ENCODE measurements around the gene TMEM270. TPM values are rescaled to one million over a fixed set of nuclear protein-coding genes. Genes with fewer than 3 reads are reported as not detected.

TMEM270 gene
- total and polyA plus RNA-seq, 2 donors (not counting 1 experiment from before 2014, with no cell fraction given) = not detected

DNA sequence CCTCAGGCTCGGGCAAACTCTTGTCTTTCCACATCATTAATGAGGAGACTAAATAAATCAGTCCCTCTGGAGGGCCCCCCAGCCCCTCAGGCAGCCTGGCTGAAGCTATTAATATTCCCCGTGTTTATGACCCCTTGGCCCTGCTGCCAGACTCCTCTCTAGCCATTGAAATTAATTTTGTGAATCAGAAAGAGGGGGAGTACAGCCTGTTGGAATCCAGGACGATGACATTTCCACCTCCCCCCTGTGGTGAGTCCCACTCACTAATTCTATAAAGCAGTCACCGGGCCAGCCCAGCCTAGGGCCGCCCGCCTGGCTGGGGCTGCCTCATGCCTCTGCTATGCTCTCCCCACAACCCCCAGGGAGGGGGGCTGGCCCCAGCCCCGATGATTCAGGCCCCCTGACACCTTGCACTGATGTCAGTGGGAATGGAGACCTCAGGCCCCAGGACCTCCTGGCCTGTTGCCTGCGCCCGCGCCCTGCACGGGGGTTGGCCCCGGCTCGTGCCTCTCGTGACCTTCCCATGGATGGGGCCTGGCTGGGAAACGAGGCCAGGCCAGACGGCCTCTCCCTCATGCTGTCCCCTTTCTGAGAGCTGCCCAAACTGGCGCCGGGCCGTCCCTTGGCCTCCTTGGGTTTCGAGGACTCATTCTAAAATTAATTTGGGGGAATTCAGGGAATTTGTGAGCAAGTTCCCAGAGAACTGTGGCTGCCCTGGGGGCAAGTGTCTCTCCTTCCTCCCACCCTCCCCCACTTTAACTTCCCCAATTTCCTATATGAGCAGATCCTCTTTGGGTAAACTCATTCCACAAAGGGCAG is 34.0 kb downstream of the TMEM270 start:
- intact Hi-C loops (cut with micrococcal nuclease) = no loop called here
- TF ChIP-seq CTCF (IDR thresholded peaks at IDR 0.05) (no peak), EZH2 (IDR thresholded peaks at IDR 0.05; ENCODE audit: borderline replicate concordance, insufficient read depth, low read depth, low read length, poor library complexity, severe bottlenecking) (no peak)
- H4K20me1 ChIP-seq (ENCODE audit: control insufficient read depth, insufficient read depth, low read length, poor library complexity, severe bottlenecking) = no peaks in the 10 kb centered on the region
- H3K4me1 ChIP-seq (ENCODE audit: control insufficient read depth in 2 of 2, insufficient read depth in 2 of 2, low read length in 2 of 2) = no peaks in the 10 kb centered on the region
- no peak overlapping the region for H3K27ac Mint-ChIP-seq
- POLR2A ChIA-PET = no interaction called here
- no peaks in the 10 kb centered on the region for H3K79me2 ChIP-seq (ENCODE audit: control insufficient read depth, insufficient read depth, low read length)
- H3K27me3 ChIP-seq (replicated peaks in 1 of 4; ENCODE audit: control extremely low read depth in 1 of 4, control insufficient read depth in 3 of 4, insufficient read depth in 4 of 4, low read length in 3 of 4) = no peaks in the 10 kb centered on the region
- H3K36me3 ChIP-seq (replicated peaks in 1 of 2; ENCODE audit: control extremely low read depth in 1 of 2, control insufficient read depth in 1 of 2, extremely low read depth in 1 of 2, insufficient read depth in 2 of 2, low read length in 1 of 2) = no peaks in the 10 kb centered on the region
- no peak overlapping the region for H2AFZ ChIP-seq (ENCODE audit: insufficient read depth, low read depth, low read length, poor library complexity, severe bottlenecking)
- H3K27me3 Mint-ChIP-seq = peaks cover 7% of the 10 kb centered on the region
- H3K4me1 Mint-ChIP-seq = no peaks in the 10 kb centered on the region
- peaks cover 2% of the 10 kb centered on the region for H3K9me3 Mint-ChIP-seq (ENCODE audit: insufficient read depth)
- H3K9ac ChIP-seq (ENCODE audit: low read length) = no peak overlapping the region
- no peak overlapping the region for H3K27ac ChIP-seq (ENCODE audit: low read length in 2 of 2)
- H3K4me2 ChIP-seq (replicated peaks; ENCODE audit: low read depth, low read length, poor library complexity, severe bottlenecking) = no peak overlapping the region
- H3K4me3 Mint-ChIP-seq = no peak overlapping the region
- 96% methylated on average over 13 of the region's 20 CpGs for WGBS (ENCODE audit: insufficient coverage)
- ATAC-seq (ENCODE audit: low read depth) = no peak
- no peak overlapping the region for H3K4me3 ChIP-seq (ENCODE audit: control extremely low read depth in 1 of 5, extremely low read depth in 1 of 5, insufficient read depth in 1 of 5, low read depth in 2 of 5, low read length in 4 of 5)
- no peak for DNase-seq
- CTCF ChIA-PET = interaction anchor here (2.0 kb wide), 1 partner anchor 132 kb away, joined by 4 read pairs; no protein-coding TSS in a partner anchor
- H3K9me3 ChIP-seq (ENCODE audit: control extremely low read depth in 1 of 3, control insufficient read depth in 2 of 3, insufficient read depth in 1 of 3, low read length in 2 of 3) = peaks cover 0 to 7% (median 0%) of the 10 kb centered on the region in 3 donors

DNA sequence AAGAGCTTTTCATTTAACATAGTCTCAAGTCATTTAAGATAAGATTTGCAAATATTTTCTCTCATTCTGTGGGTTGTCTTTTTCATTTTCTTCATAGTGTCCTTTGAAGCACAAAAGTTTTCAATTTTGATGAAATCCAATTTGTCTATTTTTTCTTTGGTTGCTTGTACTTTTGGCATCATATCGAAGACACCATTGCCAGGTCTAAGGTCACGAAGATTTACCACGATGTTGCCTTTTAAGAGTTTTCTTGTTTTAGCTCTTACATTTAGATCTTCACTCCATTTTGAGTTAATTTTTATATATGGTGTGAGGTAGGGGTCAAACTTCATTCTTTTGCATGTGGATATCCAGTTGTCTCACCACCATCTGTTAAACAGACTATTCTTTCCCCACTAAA is 34.7 kb downstream of the TMEM270 start:
- no peaks in the 10 kb centered on the region for H3K4me1 Mint-ChIP-seq
- no peak overlapping the region for H3K4me3 Mint-ChIP-seq
- ATAC-seq (ENCODE audit: low read depth) (no peak), DNase-seq (no peak)
- Histone ChIP-seq H3K4me2 (replicated peaks; ENCODE audit: low read depth, low read length, poor library complexity, severe bottlenecking) (no peak overlapping the region), H3K4me1 (ENCODE audit: control insufficient read depth in 2 of 2, insufficient read depth in 2 of 2, low read length in 2 of 2) (no peaks in the 10 kb centered on the region), H3K36me3 (replicated peaks in 1 of 2; ENCODE audit: control extremely low read depth in 1 of 2, control insufficient read depth in 1 of 2, extremely low read depth in 1 of 2, insufficient read depth in 2 of 2, low read length in 1 of 2) (no peaks in the 10 kb centered on the region), H3K9me3 (ENCODE audit: control extremely low read depth in 1 of 3, control insufficient read depth in 2 of 3, insufficient read depth in 1 of 3, low read length in 2 of 3) (peaks cover 0 to 7% (median 0%) of the 10 kb centered on the region in 3 donors), H3K9ac (ENCODE audit: low read length) (no peak overlapping the region), H3K27me3 (replicated peaks in 1 of 4; ENCODE audit: control extremely low read depth in 1 of 4, control insufficient read depth in 3 of 4, insufficient read depth in 4 of 4, low read length in 3 of 4) (no peaks in the 10 kb centered on the region), H3K27ac (ENCODE audit: low read length in 2 of 2) (no peak overlapping the region), H3K4me3 (ENCODE audit: control extremely low read depth in 1 of 5, extremely low read depth in 1 of 5, insufficient read depth in 1 of 5, low read depth in 2 of 5, low read length in 4 of 5) (no peak overlapping the region), H2AFZ (ENCODE audit: insufficient read depth, low read depth, low read length, poor library complexity, severe bottlenecking) (no peak overlapping the region), H3K79me2 (ENCODE audit: control insufficient read depth, insufficient read depth, low read length) (no peaks in the 10 kb centered on the region), H4K20me1 (ENCODE audit: control insufficient read depth, insufficient read depth, low read length, poor library complexity, severe bottlenecking) (no peaks in the 10 kb centered on the region)
- peaks cover 2% of the 10 kb centered on the region for H3K9me3 Mint-ChIP-seq (ENCODE audit: insufficient read depth)
- no CpG with 5 or more reads among the region's 3 CpGs for WGBS (ENCODE audit: insufficient coverage)
- POLR2A ChIA-PET = no interaction called here
- TF ChIP-seq CTCF (IDR thresholded peaks at IDR 0.05) = no peak
- TF ChIP-seq EZH2 (IDR thresholded peaks at IDR 0.05; ENCODE audit: borderline replicate concordance, insufficient read depth, low read depth, low read length, poor library complexity, severe bottlenecking) = no peak
- no peak overlapping the region for H3K27ac Mint-ChIP-seq
- H3K27me3 Mint-ChIP-seq = peaks cover 5% of the 10 kb centered on the region
- intact Hi-C loops (cut with micrococcal nuclease) = no loop called here
- CTCF ChIA-PET = interaction anchor here (2.0 kb wide), 1 partner anchor 131 kb away, joined by 4 read pairs; no protein-coding TSS in a partner anchor

Measured in B cell (primary cell).